CD14-positive monocyte (primary cell): ENCODE results near the gene GRM8. TPM values are rescaled to one million over a fixed set of nuclear protein-coding genes. Genes with fewer than 3 reads are reported as not detected.

Experiments used
- DNase-seq, 3 donors: peaks; one replicate each; pipeline ENCODE4 v3.0.0-alpha.2; 2011 to 2022
- H2AFZ ChIP-seq: 2 replicates; pipeline ENCODE4 v1.6.0; 2012; ENCODE audit warnings: mild to moderate bottlenecking, low read depth, low read length, inconsistent platforms; ENCODE audit not compliant: insufficient read depth, poor library complexity, severe bottlenecking
- H3K27ac ChIP-seq, 2 donors: 1 replicate in 1 of 2; 2 replicates in 1 of 2; pipeline ENCODE4 v1.5.1; 2012 to 2013; ENCODE audit warnings: low read length in 2 of 2, control low read depth in 1 of 2, inconsistent platforms in 1 of 2, low read depth in 1 of 2, mild to moderate bottlenecking in 1 of 2
- H3K27me3 ChIP-seq, 2 donors: one replicate each; pipeline versions ENCODE4 v1.6.0 to v1.6.1; 2011 to 2013; ENCODE audit warnings: low read length in 2 of 2; ENCODE audit not compliant: control insufficient read depth in 2 of 2, insufficient read depth in 2 of 2
- H3K36me3 ChIP-seq, 2 donors: replicated peaks in 1 of 2; 1 replicate in 1 of 2; 2 replicates in 1 of 2; pipeline versions ENCODE4 v1.5.1 to v1.6.1; 2012 to 2013; ENCODE audit warnings: low read length in 2 of 2, control low read depth in 1 of 2, inconsistent platforms in 1 of 2, mild to moderate bottlenecking in 1 of 2; ENCODE audit not compliant: insufficient read depth in 2 of 2, control insufficient read depth in 1 of 2
- H3K4me1 ChIP-seq, 2 donors: 1 replicate in 1 of 2; 2 replicates in 1 of 2; pipeline versions ENCODE4 v1.5.1 to v1.6.1; 2012 to 2013; ENCODE audit warnings: low read length in 2 of 2, control low read depth in 1 of 2, inconsistent platforms in 1 of 2, mild to moderate bottlenecking in 1 of 2, moderate library complexity in 1 of 2; ENCODE audit not compliant: insufficient read depth in 2 of 2, control insufficient read depth in 1 of 2
- H3K4me2 ChIP-seq: replicated peaks from 2 replicates; pipeline ENCODE3; 2012; ENCODE audit warnings: low read length, moderate library complexity, mild to moderate bottlenecking; ENCODE audit not compliant: poor library complexity, severe bottlenecking; ENCODE audit errors: extremely low read depth
- H3K4me3 ChIP-seq, 3 experiments: fragments of 200-600 bp in 1 of 3; sonication (generic) in 1 of 3; replicated peaks in 1 of 3; 1 replicate in 2 of 3; 2 replicates in 1 of 3; pipeline ENCODE4 v1.5.1; 2011 to 2013; ENCODE audit warnings: low read length in 3 of 3, mild to moderate bottlenecking in 3 of 3, control low read depth in 2 of 3, low read depth in 2 of 3, inconsistent platforms in 1 of 3, moderate library complexity in 1 of 3
- H3K79me2 ChIP-seq: 2 replicates; pipeline ENCODE4 v1.6.0; 2012; ENCODE audit warnings: mild to moderate bottlenecking, control low read depth, inconsistent platforms, low read length, moderate library complexity; ENCODE audit not compliant: insufficient read depth
- H3K9ac ChIP-seq: 2 replicates; pipeline ENCODE4 v1.6.0; 2017; ENCODE audit warnings: low read length, mild to moderate bottlenecking; ENCODE audit not compliant: insufficient read depth, poor library complexity, severe bottlenecking
- H3K9me3 ChIP-seq, 2 donors: replicated peaks in 1 of 2; 1 replicate in 1 of 2; 2 replicates in 1 of 2; pipeline versions ENCODE4 v1.5.1 to v1.6.1; 2012 to 2013; ENCODE audit warnings: low read length in 2 of 2, control low read depth in 1 of 2; ENCODE audit not compliant: control insufficient read depth in 1 of 2, insufficient read depth in 1 of 2
- H4K20me1 ChIP-seq: 2 replicates; pipeline ENCODE4 v1.6.0; 2012; ENCODE audit warnings: mild to moderate bottlenecking, low read length, control low read depth, moderate library complexity; ENCODE audit not compliant: insufficient read depth
- H3K27ac Mint-ChIP-seq, 7 donors: one replicate each; pipeline ENCODE4 v1.8.0; 2020; ENCODE audit warnings: mild to moderate bottlenecking in 7 of 7, mixed read lengths in 7 of 7, moderate library complexity in 6 of 7, inconsistent platforms in 2 of 7
- H3K27me3 Mint-ChIP-seq, 3 donors: one replicate each; pipeline ENCODE4 v1.8.0; 2021 to 2022; ENCODE audit warnings: low read depth in 3 of 3, mild to moderate bottlenecking in 3 of 3, mixed read lengths in 3 of 3, moderate library complexity in 3 of 3, inconsistent platforms in 1 of 3
- H3K36me3 Mint-ChIP-seq, 2 donors: one replicate each; pipeline ENCODE4 v1.8.0; 2020; ENCODE audit warnings: mixed read lengths in 2 of 2, inconsistent platforms in 1 of 2, mild to moderate bottlenecking in 1 of 2
- H3K4me1 Mint-ChIP-seq: one replicate; pipeline ENCODE4 v1.8.0; 2020; ENCODE audit warnings: mild to moderate bottlenecking, mixed read lengths
- H3K4me3 Mint-ChIP-seq, 2 donors: one replicate each; pipeline ENCODE4 v1.8.0; 2020; ENCODE audit warnings: mild to moderate bottlenecking in 2 of 2, mixed read lengths in 2 of 2, moderate library complexity in 1 of 2
- H3K9me3 Mint-ChIP-seq, 7 donors: one replicate each; pipeline ENCODE4 v1.8.0; 2020 to 2022; ENCODE audit warnings: mixed read lengths in 7 of 7, mild to moderate bottlenecking in 6 of 7, moderate library complexity in 6 of 7, inconsistent platforms in 2 of 7
- CTCF ChIP-seq: fragments of 200-600 bp; IDR thresholded peaks from one replicate; pipeline ENCODE4 v1.8.0; 2022; ENCODE audit warnings: antibody characterized with exemption, mild to moderate bottlenecking
- WGBS: methylation state at CpG from one replicate; pipeline ENCODE4 v1.1.5; 2013; ENCODE audit warnings: missing lambda C conversion rate; ENCODE audit not compliant: insufficient coverage; 5-methylcytosine and 5-hydroxymethylcytosine counted together
- intact Hi-C, 2 donors: fragments of 100-400 bp; cut with micrococcal nuclease; formaldehyde crosslinking; loops; one replicate each; pipeline versions ENCODE4 v1.15.0 to v1.15.1; 2023
- polyA plus RNA-seq, 3 donors: library from polyadenylated mRNA; depleted of rRNA in 1 of 3; unstranded in 2 of 3; stranded (reverse) in 1 of 3; fragments of 300-500 nt in 2 of 3; fragments of >200 nt in 1 of 3; fragmentation: Illumina TruSeq in 2 of 3; gene quantifications; 1 replicate in 2 of 3; 2 replicates in 1 of 3; pipeline ENCODE4 v1.2.3, GENCODE V29; 2012 to 2021

Gene GRM8
- polyA plus RNA-seq, 3 donors, result not detected

- Mint-ChIP-seq H3K27me3 (peaks cover 10 to 18% (median 13%) of the 10 kb centered on the region in 3 donors), H3K9me3 (peaks cover 0 to 2% (median 0%) of the 10 kb centered on the region in 7 donors), H3K4me1 (no peaks in the 10 kb centered on the region), H3K36me3 (no peaks in the 10 kb centered on the region), H3K27ac (no peak overlapping the region), H3K4me3 (no peak overlapping the region)
- Histone ChIP-seq H3K79me2 (no peaks in the 10 kb centered on the region), H3K27ac (no peak overlapping the region), H3K4me3 (no peak overlapping the region), H2AFZ (no peak overlapping the region), H3K9me3 (no peaks in the 10 kb centered on the region), H3K27me3 (peaks cover 4 to 10% of the 10 kb centered on the region in 2 donors), H3K36me3 (no peaks in the 10 kb centered on the region), H3K9ac (no peak overlapping the region), H4K20me1 (no peaks in the 10 kb centered on the region), H3K4me1 (no peaks in the 10 kb centered on the region), H3K4me2 (no peak overlapping the region)
- intact Hi-C loops, result no loop called here
- WGBS, result no CpG with 5 or more reads among the region's 3 CpGs
- no peak for TF ChIP-seq CTCF
- DNase-seq, result no peak
These were observed 11.5 kb upstream of the GRM8 start for GRCh38 chr7:127264219-127264618.

DNA sequence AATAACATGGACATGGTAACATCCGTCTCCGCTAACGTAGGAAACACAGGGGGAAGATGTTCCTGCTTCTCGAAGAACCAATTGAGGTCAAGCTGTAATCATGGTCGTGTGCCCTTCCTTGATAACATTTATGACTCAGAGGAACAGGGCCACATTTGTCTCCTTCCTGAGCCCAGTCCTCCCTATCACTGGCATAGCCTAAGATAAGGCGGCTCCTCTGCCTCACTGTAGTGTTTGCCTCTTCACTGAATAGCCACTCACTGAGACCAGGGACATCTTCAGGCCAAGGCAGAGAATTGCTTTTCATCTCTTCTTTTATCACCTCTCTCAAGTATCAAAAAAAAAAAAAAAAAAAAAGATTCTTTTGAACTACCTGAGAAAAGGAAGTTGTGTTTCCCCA, 5.4 kb upstream of the GRM8 start:
- Mint-ChIP-seq H3K27me3 (peaks cover 25 to 47% (median 34%) of the 10 kb centered on the region in 3 donors), H3K4me1 (peaks cover 6% of the 10 kb centered on the region), H3K36me3 (no peaks in the 10 kb centered on the region), H3K9me3 (peaks cover 0 to 6% (median 3%) of the 10 kb centered on the region in 7 donors), H3K27ac (no peak overlapping the region), H3K4me3 (no peak overlapping the region)
- WGBS, result 70% methylated on average over 5 of the region's 6 CpGs
- Histone ChIP-seq H3K4me1 (peaks cover under 1 to 4% of the 10 kb centered on the region in 2 donors), H4K20me1 (no peaks in the 10 kb centered on the region), H3K4me2 (no peak overlapping the region), H3K9me3 (no peaks in the 10 kb centered on the region), H3K4me3 (no peak overlapping the region), H3K27me3 (peaks cover 19 to 51% of the 10 kb centered on the region in 2 donors), H3K9ac (no peak overlapping the region), H3K36me3 (no peaks in the 10 kb centered on the region), H2AFZ (no peak overlapping the region), H3K79me2 (no peaks in the 10 kb centered on the region), H3K27ac (no peak overlapping the region)
- intact Hi-C loops, result no loop called here
- no peak for TF ChIP-seq CTCF
- DNase-seq, result no peak
